SK-N-SH treated with all-trans-retinoic acid at 6 μM for 48 hours (cell line): ENCODE measurements around the gene YIPF2.

Source experiments
- ESRRG ChIP-seq: fragments of 250-450 bp; sonication (Bioruptor Pico); IDR thresholded peaks from 2 replicates; pipeline ENCODE4 v1.6.1; 2021; ENCODE audit warnings: mild to moderate bottlenecking
- GLIS3 ChIP-seq: fragments of 250-450 bp; sonication (Bioruptor Pico); IDR thresholded peaks from 2 replicates; pipeline ENCODE4 v1.5.0; 2020; ENCODE audit warnings: mild to moderate bottlenecking, moderate library complexity
- OSR1 ChIP-seq: fragments of 250-450 bp; sonication (Bioruptor Pico); IDR thresholded peaks from 2 replicates; pipeline ENCODE4 v1.8.0; 2022; ENCODE audit warnings: moderate library complexity, mild to moderate bottlenecking, inconsistent platforms
- RARB ChIP-seq: fragments of 250-450 bp; sonication (Bioruptor Pico); IDR thresholded peaks from 2 replicates; pipeline ENCODE4 v1.8.0; 2021; ENCODE audit warnings: mild to moderate bottlenecking, moderate library complexity
- SNAI2 ChIP-seq: fragments of 250-450 bp; sonication (Bioruptor Pico); IDR thresholded peaks from 2 replicates; pipeline ENCODE4 v1.5.0; 2020; ENCODE audit warnings: mild to moderate bottlenecking, moderate library complexity
- ZFP3 ChIP-seq: fragments of 250-450 bp; sonication (Bioruptor Pico); IDR thresholded peaks from 2 replicates; pipeline ENCODE4 v1.5.0; 2020; ENCODE audit warnings: mild to moderate bottlenecking, moderate library complexity
- ZFP30 ChIP-seq: fragments of 450-650 bp; formaldehyde crosslinking; IDR thresholded peaks from 2 replicates; pipeline ENCODE4 v1.5.0; 2022; ENCODE audit warnings: mild to moderate bottlenecking, moderate library complexity
- ZNF70 ChIP-seq: fragments of 450-650 bp; formaldehyde crosslinking; IDR thresholded peaks from 2 replicates; pipeline ENCODE4 v1.5.0; 2020; ENCODE audit warnings: mild to moderate bottlenecking, moderate library complexity
- TF ChIP-seq, protein P1 (sequence below): fragments of 250-450 bp; sonication (Bioruptor Pico); IDR thresholded peaks from 2 replicates; pipeline ENCODE4 v1.8.0; 2020; ENCODE audit warnings: mild to moderate bottlenecking, moderate library complexity, borderline replicate concordance
- TF ChIP-seq, protein P2 (sequence below): fragments of 250-450 bp; sonication (Bioruptor Pico); IDR thresholded peaks from 2 replicates; pipeline ENCODE4 v1.5.1; 2021; ENCODE audit warnings: mild to moderate bottlenecking, moderate library complexity
- TF ChIP-seq, protein P3 (sequence below): fragments of 250-450 bp; sonication (Bioruptor Pico); IDR thresholded peaks from 2 replicates; pipeline ENCODE4 v1.8.0; 2021; ENCODE audit warnings: low read depth, mild to moderate bottlenecking, moderate library complexity, borderline replicate concordance
- TF ChIP-seq, protein P4 (sequence below): fragments of 250-450 bp; sonication (Bioruptor Pico); IDR thresholded peaks from 2 replicates; pipeline ENCODE4 v1.5.0; 2020; ENCODE audit warnings: mild to moderate bottlenecking, moderate library complexity

DNA sequence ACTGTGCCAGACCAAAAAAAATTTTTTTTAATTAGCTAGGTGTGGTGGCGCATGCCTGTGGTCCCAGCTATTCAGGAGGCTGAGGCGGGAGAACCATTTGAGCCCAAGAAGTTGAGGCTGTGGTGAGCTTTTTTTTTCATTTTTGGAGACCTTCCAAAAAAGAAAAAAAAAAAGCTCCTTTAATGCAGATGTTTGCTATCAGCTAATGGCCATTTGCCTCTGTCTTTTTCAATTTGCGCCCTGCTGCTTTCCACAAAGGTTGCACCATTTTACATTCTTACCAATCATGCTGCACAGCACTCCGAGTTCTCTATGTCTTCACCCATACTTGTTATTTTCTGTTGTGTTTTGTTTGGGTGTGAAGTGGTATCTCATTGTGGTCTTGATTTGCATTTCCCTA, 16.8 kb upstream of the YIPF2 start:
- TF ChIP-seq, protein P1, sequence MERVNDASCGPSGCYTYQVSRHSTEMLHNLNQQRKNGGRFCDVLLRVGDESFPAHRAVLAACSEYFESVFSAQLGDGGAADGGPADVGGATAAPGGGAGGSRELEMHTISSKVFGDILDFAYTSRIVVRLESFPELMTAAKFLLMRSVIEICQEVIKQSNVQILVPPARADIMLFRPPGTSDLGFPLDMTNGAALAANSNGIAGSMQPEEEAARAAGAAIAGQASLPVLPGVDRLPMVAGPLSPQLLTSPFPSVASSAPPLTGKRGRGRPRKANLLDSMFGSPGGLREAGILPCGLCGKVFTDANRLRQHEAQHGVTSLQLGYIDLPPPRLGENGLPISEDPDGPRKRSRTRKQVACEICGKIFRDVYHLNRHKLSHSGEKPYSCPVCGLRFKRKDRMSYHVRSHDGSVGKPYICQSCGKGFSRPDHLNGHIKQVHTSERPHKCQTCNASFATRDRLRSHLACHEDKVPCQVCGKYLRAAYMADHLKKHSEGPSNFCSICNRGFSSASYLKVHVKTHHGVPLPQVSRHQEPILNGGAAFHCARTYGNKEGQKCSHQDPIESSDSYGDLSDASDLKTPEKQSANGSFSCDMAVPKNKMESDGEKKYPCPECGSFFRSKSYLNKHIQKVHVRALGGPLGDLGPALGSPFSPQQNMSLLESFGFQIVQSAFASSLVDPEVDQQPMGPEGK: no peak
- TF ChIP-seq RARB (CRISPR knock-in tag): no peak
- TF ChIP-seq GLIS3: no peak
- no peak for TF ChIP-seq SNAI2 (CRISPR knock-in tag)
- no peak for TF ChIP-seq OSR1
- no peak for TF ChIP-seq ZFP3 (CRISPR knock-in tag)
- TF ChIP-seq, protein P2, sequence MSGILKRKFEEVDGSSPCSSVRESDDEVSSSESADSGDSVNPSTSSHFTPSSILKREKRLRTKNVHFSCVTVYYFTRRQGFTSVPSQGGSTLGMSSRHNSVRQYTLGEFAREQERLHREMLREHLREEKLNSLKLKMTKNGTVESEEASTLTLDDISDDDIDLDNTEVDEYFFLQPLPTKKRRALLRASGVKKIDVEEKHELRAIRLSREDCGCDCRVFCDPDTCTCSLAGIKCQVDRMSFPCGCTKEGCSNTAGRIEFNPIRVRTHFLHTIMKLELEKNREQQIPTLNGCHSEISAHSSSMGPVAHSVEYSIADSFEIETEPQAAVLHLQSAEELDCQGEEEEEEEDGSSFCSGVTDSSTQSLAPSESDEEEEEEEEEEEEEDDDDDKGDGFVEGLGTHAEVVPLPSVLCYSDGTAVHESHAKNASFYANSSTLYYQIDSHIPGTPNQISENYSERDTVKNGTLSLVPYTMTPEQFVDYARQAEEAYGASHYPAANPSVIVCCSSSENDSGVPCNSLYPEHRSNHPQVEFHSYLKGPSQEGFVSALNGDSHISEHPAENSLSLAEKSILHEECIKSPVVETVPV (CRISPR knock-in tag): no peak
- TF ChIP-seq ESRRG: no peak
- TF ChIP-seq ZNF70 (CRISPR knock-in tag): no peak
- TF ChIP-seq, protein P3, sequence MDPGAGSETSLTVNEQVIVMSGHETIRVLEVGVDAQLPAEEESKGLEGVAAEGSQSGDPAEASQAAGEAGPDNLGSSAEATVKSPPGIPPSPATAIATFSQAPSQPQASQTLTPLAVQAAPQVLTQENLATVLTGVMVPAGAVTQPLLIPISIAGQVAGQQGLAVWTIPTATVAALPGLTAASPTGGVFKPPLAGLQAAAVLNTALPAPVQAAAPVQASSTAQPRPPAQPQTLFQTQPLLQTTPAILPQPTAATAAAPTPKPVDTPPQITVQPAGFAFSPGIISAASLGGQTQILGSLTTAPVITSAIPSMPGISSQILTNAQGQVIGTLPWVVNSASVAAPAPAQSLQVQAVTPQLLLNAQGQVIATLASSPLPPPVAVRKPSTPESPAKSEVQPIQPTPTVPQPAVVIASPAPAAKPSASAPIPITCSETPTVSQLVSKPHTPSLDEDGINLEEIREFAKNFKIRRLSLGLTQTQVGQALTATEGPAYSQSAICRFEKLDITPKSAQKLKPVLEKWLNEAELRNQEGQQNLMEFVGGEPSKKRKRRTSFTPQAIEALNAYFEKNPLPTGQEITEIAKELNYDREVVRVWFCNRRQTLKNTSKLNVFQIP (CRISPR knock-in tag): no peak
- TF ChIP-seq ZFP30: no peak
- TF ChIP-seq, protein P4, sequence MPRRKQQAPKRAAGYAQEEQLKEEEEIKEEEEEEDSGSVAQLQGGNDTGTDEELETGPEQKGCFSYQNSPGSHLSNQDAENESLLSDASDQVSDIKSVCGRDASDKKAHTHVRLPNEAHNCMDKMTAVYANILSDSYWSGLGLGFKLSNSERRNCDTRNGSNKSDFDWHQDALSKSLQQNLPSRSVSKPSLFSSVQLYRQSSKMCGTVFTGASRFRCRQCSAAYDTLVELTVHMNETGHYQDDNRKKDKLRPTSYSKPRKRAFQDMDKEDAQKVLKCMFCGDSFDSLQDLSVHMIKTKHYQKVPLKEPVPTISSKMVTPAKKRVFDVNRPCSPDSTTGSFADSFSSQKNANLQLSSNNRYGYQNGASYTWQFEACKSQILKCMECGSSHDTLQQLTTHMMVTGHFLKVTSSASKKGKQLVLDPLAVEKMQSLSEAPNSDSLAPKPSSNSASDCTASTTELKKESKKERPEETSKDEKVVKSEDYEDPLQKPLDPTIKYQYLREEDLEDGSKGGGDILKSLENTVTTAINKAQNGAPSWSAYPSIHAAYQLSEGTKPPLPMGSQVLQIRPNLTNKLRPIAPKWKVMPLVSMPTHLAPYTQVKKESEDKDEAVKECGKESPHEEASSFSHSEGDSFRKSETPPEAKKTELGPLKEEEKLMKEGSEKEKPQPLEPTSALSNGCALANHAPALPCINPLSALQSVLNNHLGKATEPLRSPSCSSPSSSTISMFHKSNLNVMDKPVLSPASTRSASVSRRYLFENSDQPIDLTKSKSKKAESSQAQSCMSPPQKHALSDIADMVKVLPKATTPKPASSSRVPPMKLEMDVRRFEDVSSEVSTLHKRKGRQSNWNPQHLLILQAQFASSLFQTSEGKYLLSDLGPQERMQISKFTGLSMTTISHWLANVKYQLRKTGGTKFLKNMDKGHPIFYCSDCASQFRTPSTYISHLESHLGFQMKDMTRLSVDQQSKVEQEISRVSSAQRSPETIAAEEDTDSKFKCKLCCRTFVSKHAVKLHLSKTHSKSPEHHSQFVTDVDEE (CRISPR knock-in tag): no peak
